ENCODE measurements around the gene SOX12.

GRCh38 chr20:328975-329695, 3.8 kb downstream of the SOX12 start:
- TF ChIP-seq, protein P1, sequence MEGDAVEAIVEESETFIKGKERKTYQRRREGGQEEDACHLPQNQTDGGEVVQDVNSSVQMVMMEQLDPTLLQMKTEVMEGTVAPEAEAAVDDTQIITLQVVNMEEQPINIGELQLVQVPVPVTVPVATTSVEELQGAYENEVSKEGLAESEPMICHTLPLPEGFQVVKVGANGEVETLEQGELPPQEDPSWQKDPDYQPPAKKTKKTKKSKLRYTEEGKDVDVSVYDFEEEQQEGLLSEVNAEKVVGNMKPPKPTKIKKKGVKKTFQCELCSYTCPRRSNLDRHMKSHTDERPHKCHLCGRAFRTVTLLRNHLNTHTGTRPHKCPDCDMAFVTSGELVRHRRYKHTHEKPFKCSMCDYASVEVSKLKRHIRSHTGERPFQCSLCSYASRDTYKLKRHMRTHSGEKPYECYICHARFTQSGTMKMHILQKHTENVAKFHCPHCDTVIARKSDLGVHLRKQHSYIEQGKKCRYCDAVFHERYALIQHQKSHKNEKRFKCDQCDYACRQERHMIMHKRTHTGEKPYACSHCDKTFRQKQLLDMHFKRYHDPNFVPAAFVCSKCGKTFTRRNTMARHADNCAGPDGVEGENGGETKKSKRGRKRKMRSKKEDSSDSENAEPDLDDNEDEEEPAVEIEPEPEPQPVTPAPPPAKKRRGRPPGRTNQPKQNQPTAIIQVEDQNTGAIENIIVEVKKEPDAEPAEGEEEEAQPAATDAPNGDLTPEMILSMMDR (IDR thresholded peaks at IDR 0.05 in 8 of 11, conservative IDR thresholded peaks at IDR 0.05 in 3 of 11) = no peak
- TF ChIP-seq POLR2AphosphoS5 (IDR thresholded peaks at IDR 0.05) (no peak), POLR2A (IDR thresholded peaks at IDR 0.05) (no peak)

Measured in spleen (tissue), 7 donors.